Astrocyte (in vitro differentiated cells and primary cell): ENCODE measurements around the gene MRAP2. TPM values are rescaled to one million over a fixed set of nuclear protein-coding genes. Genes with fewer than 3 reads are reported as not detected.
"Not testable (repeated sequence)": the region's sequence is repeated elsewhere in the genome, so short reads cannot be mapped to it uniquely, and the experiment has no call there.

Experiments used
- DNase-seq: peaks from one replicate; pipeline ENCODE4 v3.0.0-alpha.2; 2010; ENCODE audit warnings: low read depth
- FAIRE-seq: peaks from 2 replicates; lab custom pipeline; 2011; peaks lifted over from hg19 to GRCh38; lab: Jason Lieb, UNC
- H2AFZ ChIP-seq: 2 replicates; pipeline ENCODE4 v1.6.0; 2012; ENCODE audit warnings: low read depth, low read length, inconsistent platforms
- H3K27ac ChIP-seq: 2 replicates; pipeline ENCODE4 v1.5.1; 2011; ENCODE audit warnings: low read depth, low read length, inconsistent platforms
- H3K27me3 ChIP-seq: 2 replicates; pipeline ENCODE4 v1.6.0; 2011; ENCODE audit warnings: low read length, inconsistent platforms; ENCODE audit not compliant: insufficient read depth
- H3K36me3 ChIP-seq: 2 replicates; pipeline ENCODE4 v1.5.1; 2011; ENCODE audit warnings: low read length, inconsistent platforms; ENCODE audit not compliant: insufficient read depth
- H3K4me1 ChIP-seq: 2 replicates; pipeline ENCODE4 v1.5.1; 2011; ENCODE audit warnings: low read length, inconsistent platforms; ENCODE audit not compliant: insufficient read depth
- H3K4me2 ChIP-seq: 2 replicates; pipeline ENCODE4 v1.6.0; 2012; ENCODE audit warnings: low read length, inconsistent platforms
- H3K4me3 ChIP-seq: 2 replicates; pipeline ENCODE4 v1.5.1; 2011; ENCODE audit warnings: low read depth, mild to moderate bottlenecking, low read length, inconsistent platforms; ENCODE audit not compliant: insufficient read depth
- H3K79me2 ChIP-seq: 2 replicates; pipeline ENCODE4 v1.6.0; 2012; ENCODE audit warnings: mild to moderate bottlenecking, low read length, inconsistent platforms; ENCODE audit not compliant: insufficient read depth
- H3K9ac ChIP-seq: 2 replicates; pipeline ENCODE4 v1.6.0; 2012; ENCODE audit warnings: mild to moderate bottlenecking, low read length, inconsistent platforms
- H3K9me3 ChIP-seq: 2 replicates; pipeline ENCODE4 v1.5.1; 2012; ENCODE audit warnings: low read depth, mild to moderate bottlenecking, low read length, inconsistent platforms; ENCODE audit not compliant: insufficient read depth
- H4K20me1 ChIP-seq: 2 replicates; pipeline ENCODE4 v1.6.0; 2012; ENCODE audit warnings: low read length, inconsistent platforms; ENCODE audit not compliant: insufficient read depth
- H3K27ac Mint-ChIP-seq: one replicate; pipeline ENCODE4 v1.8.0; 2021; ENCODE audit warnings: mild to moderate bottlenecking, mixed read lengths; ENCODE audit not compliant: unreplicated experiment
- H3K27me3 Mint-ChIP-seq: one replicate; pipeline ENCODE4 v1.8.0; 2021; ENCODE audit warnings: low read depth, mixed read lengths; ENCODE audit not compliant: unreplicated experiment
- H3K36me3 Mint-ChIP-seq: one replicate; pipeline ENCODE4 v1.8.0; 2021; ENCODE audit warnings: low read depth, mixed read lengths; ENCODE audit not compliant: unreplicated experiment
- H3K4me1 Mint-ChIP-seq: one replicate; pipeline ENCODE4 v1.8.0; 2021; ENCODE audit warnings: low read depth, mixed read lengths; ENCODE audit not compliant: unreplicated experiment
- H3K4me3 Mint-ChIP-seq: one replicate; pipeline ENCODE4 v1.8.0; 2021; ENCODE audit warnings: mild to moderate bottlenecking, moderate library complexity, mixed read lengths; ENCODE audit not compliant: unreplicated experiment
- H3K9me3 Mint-ChIP-seq: one replicate; pipeline ENCODE4 v1.8.0; 2021; ENCODE audit warnings: mild to moderate bottlenecking, mixed read lengths; ENCODE audit not compliant: unreplicated experiment
- CTCF ChIP-seq: IDR thresholded peaks from 2 replicates; pipeline ENCODE4 v1.5.1; 2011; ENCODE audit warnings: low read depth, mild to moderate bottlenecking, inconsistent platforms, low read length, moderate library complexity; ENCODE audit not compliant: insufficient read depth
- EZH2 ChIP-seq: IDR thresholded peaks from 2 replicates; pipeline ENCODE4 v1.6.1; 2012; ENCODE audit warnings: mild to moderate bottlenecking, low read length, inconsistent platforms; ENCODE audit not compliant: insufficient read depth
- total RNA-seq: library from RNA; stranded (reverse); gene quantifications from 2 replicates; pipeline ENCODE4 v1.2.1, GENCODE V29; 2021

Gene MRAP2
- total RNA-seq, 1 donor from 2014 or later: 0.20 TPM

GRCh38 chr6:84103029-84103428, 69.5 kb downstream of the MRAP2 start:
- no peaks in the 10 kb centered on the region for H3K4me1 Mint-ChIP-seq
- H3K36me3 Mint-ChIP-seq: no peaks in the 10 kb centered on the region
- no peak for TF ChIP-seq CTCF
- TF ChIP-seq EZH2: no peak
- Histone ChIP-seq H3K36me3 (no peaks in the 10 kb centered on the region), H4K20me1 (no peaks in the 10 kb centered on the region), H3K27me3 (no peaks in the 10 kb centered on the region), H3K4me2 (no peak overlapping the region), H3K9me3 (no peaks in the 10 kb centered on the region), H3K27ac (no peak overlapping the region), H3K9ac (no peak overlapping the region), H2AFZ (no peak overlapping the region), H3K4me3 (no peak overlapping the region), H3K4me1 (no peaks in the 10 kb centered on the region), H3K79me2 (no peaks in the 10 kb centered on the region)
- DNase-seq (peak; percentile 18), FAIRE-seq (no peak)
- H3K4me3 Mint-ChIP-seq: no peak overlapping the region
- H3K27ac Mint-ChIP-seq: no peak overlapping the region
- H3K9me3 Mint-ChIP-seq: peaks cover 1% of the 10 kb centered on the region
- H3K27me3 Mint-ChIP-seq: no peaks in the 10 kb centered on the region

DNA sequence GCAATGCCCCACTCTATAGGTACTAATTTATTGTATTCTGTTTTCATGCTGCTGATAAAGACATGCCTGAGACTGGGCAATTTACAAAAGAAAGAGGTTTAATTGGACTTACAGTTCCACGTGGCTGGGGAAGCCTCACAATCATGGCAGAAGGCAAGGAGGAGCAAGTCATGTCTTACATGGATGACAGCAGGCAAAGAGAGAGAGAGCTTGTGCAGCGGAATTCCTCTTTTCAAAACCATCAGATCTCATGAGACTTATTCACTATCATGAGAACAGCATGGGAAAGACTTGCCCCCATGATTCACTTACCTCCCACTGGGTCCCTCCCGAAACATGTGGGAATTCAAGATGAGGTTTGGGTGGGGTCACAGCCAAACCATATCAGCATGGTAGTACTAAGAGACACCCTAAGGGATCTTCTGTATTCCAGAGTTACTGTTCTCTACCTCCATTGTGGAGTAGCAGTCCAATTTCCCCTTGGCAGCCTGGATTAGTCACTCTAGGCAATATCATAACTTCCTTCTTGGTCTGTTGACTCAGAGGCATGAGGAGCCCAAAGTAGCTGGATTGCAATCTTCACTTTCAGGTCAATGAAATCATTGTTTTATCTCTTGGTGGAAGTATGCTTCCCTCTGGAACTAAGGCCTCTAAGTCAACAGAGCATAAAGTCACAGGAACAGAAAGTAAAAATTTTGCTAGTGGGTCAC, 71.8 kb downstream of the MRAP2 start:
- not testable (repeated sequence) for H3K36me3 ChIP-seq, H3K79me2 ChIP-seq, H3K4me2 ChIP-seq, H2AFZ ChIP-seq, H3K4me3 Mint-ChIP-seq, H3K36me3 Mint-ChIP-seq, H3K4me1 ChIP-seq, H3K4me3 ChIP-seq, H4K20me1 ChIP-seq, H3K9ac ChIP-seq, H3K27me3 ChIP-seq, H3K27me3 Mint-ChIP-seq, H3K9me3 ChIP-seq, H3K27ac ChIP-seq, FAIRE-seq, H3K9me3 Mint-ChIP-seq, H3K4me1 Mint-ChIP-seq, H3K27ac Mint-ChIP-seq
- peak; percentile 10 for DNase-seq

DNA sequence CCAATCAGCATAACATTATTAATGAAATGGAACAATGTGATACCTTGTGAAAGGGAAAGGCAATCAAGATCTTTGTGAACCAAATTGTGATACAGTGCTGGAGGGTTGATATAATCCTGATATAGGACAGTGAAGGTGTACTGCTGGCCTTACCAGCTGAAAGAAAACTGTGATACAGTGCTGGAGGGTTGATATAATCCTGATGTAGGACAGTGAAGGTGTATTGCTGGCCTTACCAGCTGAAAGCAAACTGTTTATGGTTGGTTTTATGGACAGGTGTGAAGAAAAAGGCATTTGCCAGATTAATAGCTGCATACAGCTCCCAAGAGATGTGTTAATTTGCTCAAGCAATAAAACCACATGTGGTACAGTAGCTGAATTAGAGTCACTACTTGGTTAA, 73.9 kb downstream of the MRAP2 start:
- H3K27me3 ChIP-seq: no peaks in the 10 kb centered on the region
- Mint-ChIP-seq H3K4me3 (no peak overlapping the region), H3K4me1 (no peaks in the 10 kb centered on the region), H3K9me3 (peaks cover 1% of the 10 kb centered on the region), H3K27ac (no peak overlapping the region), H3K27me3 (no peaks in the 10 kb centered on the region), H3K36me3 (no peaks in the 10 kb centered on the region)
- H3K79me2 ChIP-seq: no peaks in the 10 kb centered on the region
- H3K4me3 ChIP-seq: no peak overlapping the region
- no peak overlapping the region for H2AFZ ChIP-seq
- H3K4me1 ChIP-seq: no peaks in the 10 kb centered on the region
- no peak for TF ChIP-seq CTCF
- TF ChIP-seq EZH2: no peak
- FAIRE-seq (no peak), DNase-seq (no peak)
- H3K9ac ChIP-seq: no peak overlapping the region
- no peak overlapping the region for H3K27ac ChIP-seq
- H3K36me3 ChIP-seq: no peaks in the 10 kb centered on the region
- H3K9me3 ChIP-seq: no peaks in the 10 kb centered on the region
- H3K4me2 ChIP-seq: no peak overlapping the region
- no peaks in the 10 kb centered on the region for H4K20me1 ChIP-seq

DNA sequence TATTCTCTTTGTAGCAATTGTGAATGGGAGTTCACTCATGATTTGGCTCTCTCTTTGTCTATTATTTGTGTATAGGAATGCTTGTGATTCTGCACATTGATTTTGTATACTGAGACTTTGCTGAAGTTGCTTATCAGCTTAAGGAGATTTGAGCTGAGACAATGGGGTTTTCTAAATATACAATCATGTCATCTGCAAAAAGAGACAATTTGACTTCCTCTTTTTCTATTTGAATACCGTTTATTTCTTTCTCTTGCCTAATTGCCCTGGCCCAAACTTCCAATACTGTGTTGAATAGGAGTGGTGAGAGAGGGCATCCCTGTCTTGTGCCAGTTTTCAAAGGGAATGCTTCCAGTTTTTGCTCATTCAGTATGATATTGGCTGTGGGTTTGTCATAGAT, 77.8 kb downstream of the MRAP2 start:
- DNase-seq, H4K20me1 ChIP-seq, H3K9ac ChIP-seq, H3K4me3 ChIP-seq, H3K9me3 ChIP-seq, H3K36me3 ChIP-seq, H3K4me1 ChIP-seq, H3K27me3 Mint-ChIP-seq, H3K79me2 ChIP-seq, H3K27me3 ChIP-seq, FAIRE-seq, H3K27ac ChIP-seq, H2AFZ ChIP-seq, H3K4me1 Mint-ChIP-seq, H3K9me3 Mint-ChIP-seq, H3K36me3 Mint-ChIP-seq, H3K4me3 Mint-ChIP-seq, H3K4me2 ChIP-seq, H3K27ac Mint-ChIP-seq: not testable (repeated sequence)
